NT2/D1 (cell line): ENCODE data around the gene TPO.

Source experiments
- SUZ12 ChIP-seq: IDR thresholded peaks from 2 replicates; pipeline ENCODE4 v1.6.1; 2011; ENCODE audit not compliant: insufficient read length, insufficient read depth; ENCODE audit errors: extremely low read depth
- YY1 ChIP-seq: IDR thresholded peaks from 2 replicates; pipeline ENCODE4 v1.6.1; 2011; ENCODE audit not compliant: insufficient read length, insufficient read depth
- ZNF274 ChIP-seq: IDR thresholded peaks from 2 replicates; pipeline ENCODE4 v1.6.1; 2011; ENCODE audit warnings: mild to moderate bottlenecking, low read depth, low read length

- TF ChIP-seq ZNF274 = no peak
- no peak for TF ChIP-seq SUZ12
- no peak for TF ChIP-seq YY1
Observed at GRCh38 chr2:1394709-1395408, 18.4 kb upstream of the TPO start.
